ENCODE measurements around the gene IMMP2L. TPM values are rescaled to one million over a fixed set of nuclear protein-coding genes. Genes with fewer than 3 reads are reported as not detected.
"Not testable (repeated sequence)": the region's sequence is repeated elsewhere in the genome, so short reads cannot be mapped to it uniquely, and the experiment has no call there.

IMMP2L gene
- total RNA-seq, 1 experiment from 2014 or later: 8.8 TPM

GRCh38 chr7:110664803-110665202, 897.5 kb downstream of the IMMP2L start:
- intact Hi-C loops (cut with micrococcal nuclease; ENCODE audit: unreplicated experiment): no loop called here
- H3K4me3 ChIP-seq (ENCODE audit: low read depth in 2 of 2, low read length in 2 of 2): no peak overlapping the region
- no peaks in the 10 kb centered on the region for H3K27me3 ChIP-seq (ENCODE audit: control insufficient read depth, insufficient read depth, low read length)
- BruUV-seq (replicated peaks): no TSS peak
- ChIA-PET CTCF (no interaction called here), POLR2A (no interaction called here)
- H3K27ac ChIP-seq (ENCODE audit: low read length): no peak overlapping the region
- in situ Hi-C loops (cut with HindIII; ENCODE audit: low pct_unique_long_range_greater_than_20kb, low sequenced_read_pairs): no loop called here
- no peaks in the 10 kb centered on the region for H3K36me3 ChIP-seq (ENCODE audit: control insufficient read depth, insufficient read depth, low read length)
- H3K4me1 ChIP-seq (ENCODE audit: control insufficient read depth, insufficient read depth, low read length): no peaks in the 10 kb centered on the region
- TF ChIP-seq TCF7L2 (IDR thresholded peaks at IDR 0.05; ENCODE audit: low read depth, low read length) (no peak), POLR2AphosphoS5 (IDR thresholded peaks at IDR 0.05; ENCODE audit: low read depth, low read length) (no peak), CTCF (IDR thresholded peaks at IDR 0.05) (no peak), REST (IDR thresholded peaks at IDR 0.05; ENCODE audit: insufficient read depth in 1 of 2, low read depth in 2 of 2, low read length in 1 of 2) (no peak), SIN3A (IDR thresholded peaks at IDR 0.05; ENCODE audit: borderline replicate concordance, insufficient read depth, low read depth, low read length) (no peak)
- no peak for DNase-seq (ENCODE audit: low read depth, low spot score)
- ATAC-seq: no peak
- no peaks in the 10 kb centered on the region for H3K9me3 ChIP-seq (ENCODE audit: control insufficient read depth, insufficient read depth, low read depth, low read length)

GRCh38 chr7:110660637-110661036, 901.7 kb downstream of the IMMP2L start:
- BruUV-seq (replicated peaks); H3K4me1 ChIP-seq (ENCODE audit: control insufficient read depth, insufficient read depth, low read length); ATAC-seq; H3K27me3 ChIP-seq (ENCODE audit: control insufficient read depth, insufficient read depth, low read length); H3K27ac ChIP-seq (ENCODE audit: low read length); intact Hi-C loops (cut with micrococcal nuclease; ENCODE audit: unreplicated experiment); H3K36me3 ChIP-seq (ENCODE audit: control insufficient read depth, insufficient read depth, low read length); POLR2A ChIA-PET; DNase-seq (ENCODE audit: low read depth, low spot score); in situ Hi-C loops (cut with HindIII; ENCODE audit: low pct_unique_long_range_greater_than_20kb, low sequenced_read_pairs); H3K9me3 ChIP-seq (ENCODE audit: control insufficient read depth, insufficient read depth, low read depth, low read length); H3K4me3 ChIP-seq (ENCODE audit: low read depth in 2 of 2, low read length in 2 of 2); CTCF ChIA-PET: not testable (repeated sequence)

GRCh38 chr7:110650328-110650727, 912.0 kb downstream of the IMMP2L start:
- ChIA-PET CTCF (no interaction called here), POLR2A (no interaction called here)
- no peak for TF ChIP-seq REST (IDR thresholded peaks at IDR 0.05; ENCODE audit: insufficient read depth in 1 of 2, low read depth in 2 of 2, low read length in 1 of 2)
- TF ChIP-seq SIN3A (IDR thresholded peaks at IDR 0.05; ENCODE audit: borderline replicate concordance, insufficient read depth, low read depth, low read length): no peak
- no peak for TF ChIP-seq CTCF (IDR thresholded peaks at IDR 0.05)
- no peak for TF ChIP-seq TCF7L2 (IDR thresholded peaks at IDR 0.05; ENCODE audit: low read depth, low read length)
- TF ChIP-seq POLR2AphosphoS5 (IDR thresholded peaks at IDR 0.05; ENCODE audit: low read depth, low read length): no peak
- BruUV-seq (replicated peaks): no TSS peak
- no peak for DNase-seq (ENCODE audit: low read depth, low spot score)
- in situ Hi-C loops (cut with HindIII; ENCODE audit: low pct_unique_long_range_greater_than_20kb, low sequenced_read_pairs) (no loop called here), intact Hi-C loops (cut with micrococcal nuclease; ENCODE audit: unreplicated experiment) (no loop called here)
- no peaks in the 10 kb centered on the region for H3K4me1 ChIP-seq (ENCODE audit: control insufficient read depth, insufficient read depth, low read length)
- no peak for ATAC-seq
- H3K27me3 ChIP-seq (ENCODE audit: control insufficient read depth, insufficient read depth, low read length): no peaks in the 10 kb centered on the region
- no peaks in the 10 kb centered on the region for H3K9me3 ChIP-seq (ENCODE audit: control insufficient read depth, insufficient read depth, low read depth, low read length)
- no peak overlapping the region for H3K4me3 ChIP-seq (ENCODE audit: low read depth in 2 of 2, low read length in 2 of 2)
- no peaks in the 10 kb centered on the region for H3K36me3 ChIP-seq (ENCODE audit: control insufficient read depth, insufficient read depth, low read length)
- no peak overlapping the region for H3K27ac ChIP-seq (ENCODE audit: low read length)
